ENCODE data around the gene DNAH7.

Gene DNAH7

GRCh38 chr2:196000551-196000950 is 68.1 kb downstream of the DNAH7 start:
- no peak for DNase-seq (ENCODE audit: low spot score)
- TF ChIP-seq CTCF (IDR thresholded peaks at IDR 0.05; ENCODE audit: borderline replicate concordance, control extremely low read depth, extremely low read depth, insufficient read depth, missing control alignments) = no peak
- in situ Hi-C loops (cut with MboI; ENCODE audit: low sequenced_read_pairs, unreplicated experiment) = no loop called here

GRCh38 chr2:195998070-195998469 is 70.6 kb downstream of the DNAH7 start:
- in situ Hi-C loops (cut with MboI; ENCODE audit: low sequenced_read_pairs, unreplicated experiment) = no loop called here
- no peak for TF ChIP-seq CTCF (IDR thresholded peaks at IDR 0.05; ENCODE audit: borderline replicate concordance, control extremely low read depth, extremely low read depth, insufficient read depth, missing control alignments)
- DNase-seq (ENCODE audit: low spot score) = no peak

GRCh38 chr2:195995499-195995898 is 73.1 kb downstream of the DNAH7 start:
- no peak for DNase-seq (ENCODE audit: low spot score)
- no peak for TF ChIP-seq CTCF (IDR thresholded peaks at IDR 0.05; ENCODE audit: borderline replicate concordance, control extremely low read depth, extremely low read depth, insufficient read depth, missing control alignments)
- in situ Hi-C loops (cut with MboI; ENCODE audit: low sequenced_read_pairs, unreplicated experiment) = no loop called here

- no peak for DNase-seq (ENCODE audit: low spot score)
- no peak for TF ChIP-seq CTCF (IDR thresholded peaks at IDR 0.05; ENCODE audit: borderline replicate concordance, control extremely low read depth, extremely low read depth, insufficient read depth, missing control alignments)
- in situ Hi-C loops (cut with MboI; ENCODE audit: low sequenced_read_pairs, unreplicated experiment) = no loop called here
Observed at GRCh38 chr2:195993623-195994022, 75.0 kb downstream of the DNAH7 start.

GRCh38 chr2:195985741-195986140 is 82.9 kb downstream of the DNAH7 start:
- TF ChIP-seq CTCF (IDR thresholded peaks at IDR 0.05; ENCODE audit: borderline replicate concordance, control extremely low read depth, extremely low read depth, insufficient read depth, missing control alignments) = no peak
- DNase-seq (ENCODE audit: low spot score) = no peak
- in situ Hi-C loops (cut with MboI; ENCODE audit: low sequenced_read_pairs, unreplicated experiment) = no loop called here

GRCh38 chr2:195984923-195985726 is 83.5 kb downstream of the DNAH7 start:
- DNase-seq (ENCODE audit: low spot score) = no peak
- in situ Hi-C loops (cut with MboI; ENCODE audit: low sequenced_read_pairs, unreplicated experiment) = no loop called here
- no peak for TF ChIP-seq CTCF (IDR thresholded peaks at IDR 0.05; ENCODE audit: borderline replicate concordance, control extremely low read depth, extremely low read depth, insufficient read depth, missing control alignments)
